Adrenal gland (tissue), 5 donors: Measurements from ENCODE around the gene FRMD1.

Experiments used
- POLR2A ChIP-seq, 2 donors: fragments of 450-650 bp; IDR thresholded peaks; one replicate each; pipeline ENCODE4 v1.6.1; 2017; ENCODE audit warnings: antibody characterized with exemption in 2 of 2, mild to moderate bottlenecking in 2 of 2, moderate library complexity in 1 of 2
- TF ChIP-seq, protein P1 (sequence below), 6 experiments: fragments of 450-650 bp in 4 of 6; fragments of 200-600 bp in 2 of 6; sonication (generic) in 1 of 6; IDR thresholded peaks; 1 replicate in 5 of 6; 2 replicates in 1 of 6; pipeline versions ENCODE4 v1.5.1 to v1.8.0; 2016 to 2021; ENCODE audit warnings: antibody characterized with exemption in 6 of 6, mild to moderate bottlenecking in 2 of 6, moderate library complexity in 1 of 6
- donor health status: DM: no; HTN: no; CAD: no.

DNA sequence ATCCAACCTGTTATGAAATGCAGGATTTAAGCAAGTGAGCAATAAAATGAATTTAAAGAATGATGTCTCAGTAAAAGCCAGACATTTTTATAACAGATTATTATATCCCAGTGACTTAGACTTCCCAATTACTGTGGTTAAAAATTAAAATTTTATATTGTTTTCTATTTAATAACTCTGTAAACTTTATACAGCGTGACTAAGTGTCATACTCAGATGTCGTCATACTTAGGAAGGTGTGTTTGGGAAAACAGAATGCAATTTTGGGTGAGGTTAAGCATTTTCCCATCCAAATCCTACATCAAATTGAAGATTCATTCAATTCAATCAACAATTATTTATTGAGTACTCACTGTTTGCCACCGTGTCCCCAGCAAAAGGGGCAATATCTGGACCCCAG is 31.4 kb upstream of the FRMD1 start:
- TF ChIP-seq, protein P1, sequence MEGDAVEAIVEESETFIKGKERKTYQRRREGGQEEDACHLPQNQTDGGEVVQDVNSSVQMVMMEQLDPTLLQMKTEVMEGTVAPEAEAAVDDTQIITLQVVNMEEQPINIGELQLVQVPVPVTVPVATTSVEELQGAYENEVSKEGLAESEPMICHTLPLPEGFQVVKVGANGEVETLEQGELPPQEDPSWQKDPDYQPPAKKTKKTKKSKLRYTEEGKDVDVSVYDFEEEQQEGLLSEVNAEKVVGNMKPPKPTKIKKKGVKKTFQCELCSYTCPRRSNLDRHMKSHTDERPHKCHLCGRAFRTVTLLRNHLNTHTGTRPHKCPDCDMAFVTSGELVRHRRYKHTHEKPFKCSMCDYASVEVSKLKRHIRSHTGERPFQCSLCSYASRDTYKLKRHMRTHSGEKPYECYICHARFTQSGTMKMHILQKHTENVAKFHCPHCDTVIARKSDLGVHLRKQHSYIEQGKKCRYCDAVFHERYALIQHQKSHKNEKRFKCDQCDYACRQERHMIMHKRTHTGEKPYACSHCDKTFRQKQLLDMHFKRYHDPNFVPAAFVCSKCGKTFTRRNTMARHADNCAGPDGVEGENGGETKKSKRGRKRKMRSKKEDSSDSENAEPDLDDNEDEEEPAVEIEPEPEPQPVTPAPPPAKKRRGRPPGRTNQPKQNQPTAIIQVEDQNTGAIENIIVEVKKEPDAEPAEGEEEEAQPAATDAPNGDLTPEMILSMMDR (IDR thresholded peaks at IDR 0.05), result no peak
- TF ChIP-seq POLR2A (IDR thresholded peaks at IDR 0.05), result no peak
